GM18951 (cell line): ENCODE data around the gene SLC8A2.

ENCODE experiments used
- POLR2A ChIP-seq: IDR thresholded peaks from 4 replicates; pipeline ENCODE4 v1.6.1; 2011; ENCODE audit warnings: mild to moderate bottlenecking; ENCODE audit not compliant: insufficient read length, insufficient read depth; ENCODE audit errors: extremely low read depth
- in situ Hi-C: fragments of 300-500 bp; cut with MboI; formaldehyde crosslinking; loops from one replicate; pipeline ENCODE4 v1.12.0; 2022; ENCODE audit warnings: low sequenced_read_pairs, mixed read lengths, inconsistent platforms; ENCODE audit not compliant: unreplicated experiment

The SLC8A2 gene

DNA sequence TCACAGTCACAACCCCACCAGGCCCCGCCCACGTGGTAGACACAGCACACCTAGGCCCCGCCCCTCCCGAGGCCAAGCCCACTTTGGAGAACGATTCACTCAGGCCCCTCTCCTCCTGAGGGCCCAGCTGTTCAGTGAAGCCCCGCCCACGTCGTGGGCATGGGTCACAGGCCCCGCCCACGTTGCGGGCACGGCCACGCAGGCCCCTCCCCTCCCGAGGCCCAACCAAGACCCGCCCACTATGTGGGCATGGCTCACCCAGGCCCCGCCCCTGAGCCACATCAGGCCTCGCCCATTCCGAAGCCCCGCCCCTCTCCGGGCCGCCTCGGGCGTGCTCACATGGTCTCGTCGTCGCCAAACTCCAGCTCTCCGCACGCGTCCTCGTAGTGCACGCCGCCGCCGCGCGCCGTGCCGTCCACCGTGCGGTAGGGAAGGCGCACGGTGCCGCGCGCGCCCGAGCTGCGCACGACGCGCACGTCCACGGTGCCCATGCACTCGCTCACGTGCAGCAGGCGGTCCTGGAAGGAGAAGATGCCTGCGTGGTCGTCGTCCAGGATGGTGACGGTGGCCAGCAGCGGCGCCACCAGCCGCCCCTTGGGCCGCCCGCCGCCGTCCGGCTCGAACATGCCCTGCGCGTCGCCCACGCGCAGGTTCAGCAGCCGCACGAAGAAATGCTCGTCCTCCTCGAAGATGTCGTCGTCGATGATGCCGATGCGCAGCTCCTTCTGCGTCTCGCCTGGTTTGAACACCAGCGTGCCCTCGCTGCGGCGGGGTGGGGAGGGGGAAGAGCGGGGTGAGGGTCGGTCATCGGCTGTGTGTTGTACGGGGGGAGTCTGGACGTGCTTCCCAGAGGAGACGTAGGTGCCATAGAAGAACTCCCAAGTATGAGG is 24.0 kb downstream of the SLC8A2 start:
- TF ChIP-seq POLR2A, result no peak
- in situ Hi-C loops, result no loop called here

GRCh38 chr19:47446534-47447469 is 24.9 kb downstream of the SLC8A2 start:
- in situ Hi-C loops, result no loop called here
- TF ChIP-seq POLR2A, result no peak

- no peak for TF ChIP-seq POLR2A
- in situ Hi-C loops, result no loop called here
These were observed 25.7 kb downstream of the SLC8A2 start for GRCh38 chr19:47445937-47446402.

- in situ Hi-C loops, result no loop called here
- TF ChIP-seq POLR2A, result no peak
These were observed 26.2 kb downstream of the SLC8A2 start for GRCh38 chr19:47445527-47445926.

GRCh38 chr19:47444388-47444821 is 27.3 kb downstream of the SLC8A2 start:
- no peak for TF ChIP-seq POLR2A
- in situ Hi-C loops, result no loop called here

GRCh38 chr19:47443331-47443730 is 28.4 kb downstream of the SLC8A2 start:
- TF ChIP-seq POLR2A, result no peak
- in situ Hi-C loops, result no loop called here

GRCh38 chr19:47438793-47439220 is 32.9 kb downstream of the SLC8A2 start:
- in situ Hi-C loops, result loop anchor here (5.0 kb wide), 1 partner anchor 268 kb away; no protein-coding TSS in a partner anchor
- no peak for TF ChIP-seq POLR2A

GRCh38 chr19:47437500-47437899 is 34.2 kb downstream of the SLC8A2 start:
- in situ Hi-C loops, result loop anchor here (5.0 kb wide), 1 partner anchor 270 kb away; no protein-coding TSS in a partner anchor
- no peak for TF ChIP-seq POLR2A

- no peak for TF ChIP-seq POLR2A
- in situ Hi-C loops, result loop anchor here (5.0 kb wide), 1 partner anchor 270 kb away; no protein-coding TSS in a partner anchor
These were observed 34.8 kb downstream of the SLC8A2 start for GRCh38 chr19:47436712-47437401.

DNA sequence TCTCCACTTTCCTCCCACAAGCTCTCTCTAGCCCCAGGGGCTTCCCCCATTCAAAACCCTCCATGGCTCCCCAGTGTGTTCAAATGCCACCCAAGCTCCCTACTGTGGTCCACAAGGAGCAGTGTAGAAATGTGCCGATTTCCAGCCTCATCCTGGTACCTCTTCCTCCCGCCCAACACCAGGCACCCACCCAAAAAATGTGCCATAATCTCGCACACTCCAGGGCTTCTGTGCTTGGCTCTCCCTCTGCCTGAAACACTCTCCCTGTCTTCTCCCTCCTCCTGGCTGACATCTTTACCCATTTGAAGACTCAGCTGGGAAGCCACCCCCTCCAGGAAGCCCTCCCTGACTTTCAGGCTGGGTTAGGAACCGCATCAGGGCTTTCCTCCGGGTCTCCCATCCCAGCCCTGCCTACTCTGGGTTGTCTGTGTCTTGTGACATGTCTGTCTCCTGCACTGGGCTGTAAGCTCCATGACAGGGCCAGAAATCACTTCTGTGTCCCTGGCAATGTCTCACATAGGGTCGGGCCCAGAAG is 35.7 kb downstream of the SLC8A2 start:
- TF ChIP-seq POLR2A, result no peak
- in situ Hi-C loops, result loop anchor here (5.0 kb wide), 1 partner anchor 271 kb away; no protein-coding TSS in a partner anchor

DNA sequence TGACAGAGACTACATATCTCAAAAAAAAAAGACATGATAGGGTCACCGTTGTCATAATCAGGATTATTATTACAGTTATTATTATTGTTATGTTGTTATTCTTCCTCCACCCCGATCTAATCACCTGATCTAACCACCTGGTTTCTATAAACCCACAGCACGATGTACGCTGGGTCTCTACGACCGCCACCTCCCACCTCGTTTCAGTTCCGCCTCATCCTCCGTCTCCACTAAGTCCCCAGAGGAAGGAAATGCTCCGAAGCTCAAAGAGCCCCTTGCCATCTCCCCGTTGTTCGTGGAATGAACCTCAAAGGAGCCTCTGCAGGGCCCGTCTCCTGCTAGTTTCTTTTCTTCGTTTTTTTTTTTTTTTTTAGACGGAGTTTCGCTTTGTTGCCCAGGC is 36.5 kb downstream of the SLC8A2 start:
- no peak for TF ChIP-seq POLR2A
- in situ Hi-C loops, result loop anchor here (5.0 kb wide), 1 partner anchor 272 kb away; no protein-coding TSS in a partner anchor

DNA sequence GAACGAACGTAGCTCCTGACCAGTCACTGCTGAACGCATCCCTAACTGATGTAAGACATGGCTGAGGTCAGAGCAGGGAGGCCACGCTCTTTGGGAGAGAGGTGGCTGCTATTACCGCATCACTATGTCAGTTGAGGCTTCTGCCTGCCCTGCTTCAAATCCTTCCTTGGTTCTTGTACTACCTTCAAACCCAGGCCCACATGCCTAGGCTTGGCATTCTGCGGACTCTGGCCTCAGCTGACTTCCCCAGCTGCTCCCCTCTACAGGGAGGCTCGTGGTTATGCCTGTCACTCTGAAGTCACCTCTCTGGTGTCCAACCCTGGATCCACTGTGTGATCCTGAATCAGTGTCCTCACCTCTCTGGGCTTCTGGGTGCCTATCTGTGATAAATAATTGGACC is 37.6 kb downstream of the SLC8A2 start:
- in situ Hi-C loops, result no loop called here

More for the DNA sequence above, 37.6 kb downstream of the SLC8A2 start:
- no peak for TF ChIP-seq POLR2A
